Activated CD4-positive, alpha-beta T cell treated with anti-CD3 and anti-CD28 coated beads, Interleukin-2, amount 50 U/mL, for 1 hour (primary cell): ENCODE measurements around the gene KLHL30.

Experiments used
- DNase-seq: peaks from one replicate; pipeline ENCODE4 v3.0.0-alpha.2; 2020

KLHL30 gene

GRCh38 chr2:238187618-238188548, 49.4 kb downstream of the KLHL30 start:
- no peak for DNase-seq

- no peak for DNase-seq
These were observed 52.0 kb downstream of the KLHL30 start for GRCh38 chr2:238190445-238190844.
